Muscle of back (tissue), 11 donors: ENCODE measurements around the gene RECK. TPM values are rescaled to one million over a fixed set of nuclear protein-coding genes. Genes with fewer than 3 reads are reported as not detected.
"Not testable (repeated sequence)": the region's sequence is repeated elsewhere in the genome, so short reads cannot be mapped to it uniquely, and the experiment has no call there.

Source experiments
- DNase-seq, 3 donors: peaks; one replicate each; pipeline versions ENCODE4 v3.0.0 to v3.0.0-alpha.2; 2013
- polyA plus RNA-seq, 10 donors: library from polyadenylated mRNA; unstranded; fragments of 120-200 nt; gene quantifications; one replicate each; pipeline ENCODE4 v1.2.1, GENCODE V29; 2013; ENCODE audit not compliant: insufficient read length in 10 of 10

The RECK gene
- polyA plus RNA-seq, 10 donors, result 23.3 to 55.7 (median 28.1) TPM

- DNase-seq, result no peak
Observed at GRCh38 chr9:36063804-36064447, 27.2 kb downstream of the RECK start.

- no peak for DNase-seq
Observed at GRCh38 chr9:36064448-36065037, 27.8 kb downstream of the RECK start.

GRCh38 chr9:36074055-36074454, 37.3 kb downstream of the RECK start:
- DNase-seq, result no peak

- peak; percentile 75 to 78 (median 76) for DNase-seq
Observed at GRCh38 chr9:36074870-36075532, 38.3 kb downstream of the RECK start.

- DNase-seq, result no peak
Observed at GRCh38 chr9:36078051-36078450, 41.3 kb downstream of the RECK start.

- no peak for DNase-seq
Observed at GRCh38 chr9:36080519-36080918, 43.8 kb downstream of the RECK start.

GRCh38 chr9:36082931-36083330, 46.2 kb downstream of the RECK start:
- DNase-seq, result no peak

- DNase-seq, result no peak
Observed at GRCh38 chr9:36086442-36086841, 49.7 kb downstream of the RECK start.

GRCh38 chr9:36087054-36087453, 50.3 kb downstream of the RECK start:
- not testable (repeated sequence) for DNase-seq

GRCh38 chr9:36088020-36088419, 51.3 kb downstream of the RECK start:
- no peak for DNase-seq

- peak; percentile 45 to 71 (median 52) for DNase-seq
Observed at GRCh38 chr9:36091026-36091953, 54.6 kb downstream of the RECK start.

- peak in 1 of 3 donors; percentile 10 for DNase-seq
Observed at GRCh38 chr9:36092014-36092413, 55.3 kb downstream of the RECK start.

- peak in 1 of 3 donors; percentile 21 for DNase-seq
Observed at GRCh38 chr9:36092509-36093215, 55.9 kb downstream of the RECK start.

- DNase-seq, result no peak
Observed at GRCh38 chr9:36093384-36093783, 56.7 kb downstream of the RECK start.

- DNase-seq, result no peak
Observed at GRCh38 chr9:36099718-36100117, 63.0 kb downstream of the RECK start.

GRCh38 chr9:36100532-36100931, 63.8 kb downstream of the RECK start:
- DNase-seq, result peak in 2 of 3 donors; percentile 38 to 84

- DNase-seq, result peak in 1 of 3 donors; percentile 98
Observed at GRCh38 chr9:36101916-36102741, 65.4 kb downstream of the RECK start.

- DNase-seq, result peak; percentile 64 to 84 (median 78)
Observed at GRCh38 chr9:36102742-36103495, 66.2 kb downstream of the RECK start.

GRCh38 chr9:36109071-36109470, 72.4 kb downstream of the RECK start:
- no peak for DNase-seq

- no peak for DNase-seq
Observed at GRCh38 chr9:36110434-36110833, 73.7 kb downstream of the RECK start.
